Measurements from ENCODE around the gene MGAT1.

MGAT1 gene

DNA sequence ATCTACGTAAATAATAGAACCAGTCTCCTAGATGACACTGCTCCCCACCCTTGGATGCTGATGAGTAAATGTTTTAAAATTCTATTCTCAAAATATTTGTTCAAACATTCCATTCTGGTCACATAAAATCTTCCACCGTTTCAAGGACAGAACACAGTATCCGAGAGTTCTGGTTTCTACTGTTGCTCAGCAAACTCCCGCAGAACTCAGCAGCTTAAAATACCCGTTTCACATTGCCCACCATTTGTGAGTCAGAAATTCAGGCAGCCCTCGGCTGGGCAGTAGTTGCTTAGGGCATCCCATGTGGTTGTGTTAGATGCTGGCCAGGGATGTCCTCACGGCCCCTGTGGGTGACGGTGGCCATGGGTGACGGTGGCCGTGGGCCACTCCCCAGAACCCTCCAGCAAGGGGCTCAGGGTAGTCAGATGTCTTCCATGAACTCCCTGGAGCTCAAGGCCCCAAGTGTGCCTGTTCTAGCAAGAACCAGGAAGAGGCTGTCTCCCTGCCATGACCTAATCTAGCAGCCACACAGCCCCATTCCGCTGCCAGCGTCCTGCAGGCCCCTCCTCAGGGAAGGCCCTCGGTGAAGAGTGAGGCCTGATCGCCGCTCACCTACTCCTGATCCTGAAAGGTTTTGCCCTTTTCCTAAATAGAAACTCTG is 17.4 kb downstream of the MGAT1 start (continued):
- TF ChIP-seq, protein P1, sequence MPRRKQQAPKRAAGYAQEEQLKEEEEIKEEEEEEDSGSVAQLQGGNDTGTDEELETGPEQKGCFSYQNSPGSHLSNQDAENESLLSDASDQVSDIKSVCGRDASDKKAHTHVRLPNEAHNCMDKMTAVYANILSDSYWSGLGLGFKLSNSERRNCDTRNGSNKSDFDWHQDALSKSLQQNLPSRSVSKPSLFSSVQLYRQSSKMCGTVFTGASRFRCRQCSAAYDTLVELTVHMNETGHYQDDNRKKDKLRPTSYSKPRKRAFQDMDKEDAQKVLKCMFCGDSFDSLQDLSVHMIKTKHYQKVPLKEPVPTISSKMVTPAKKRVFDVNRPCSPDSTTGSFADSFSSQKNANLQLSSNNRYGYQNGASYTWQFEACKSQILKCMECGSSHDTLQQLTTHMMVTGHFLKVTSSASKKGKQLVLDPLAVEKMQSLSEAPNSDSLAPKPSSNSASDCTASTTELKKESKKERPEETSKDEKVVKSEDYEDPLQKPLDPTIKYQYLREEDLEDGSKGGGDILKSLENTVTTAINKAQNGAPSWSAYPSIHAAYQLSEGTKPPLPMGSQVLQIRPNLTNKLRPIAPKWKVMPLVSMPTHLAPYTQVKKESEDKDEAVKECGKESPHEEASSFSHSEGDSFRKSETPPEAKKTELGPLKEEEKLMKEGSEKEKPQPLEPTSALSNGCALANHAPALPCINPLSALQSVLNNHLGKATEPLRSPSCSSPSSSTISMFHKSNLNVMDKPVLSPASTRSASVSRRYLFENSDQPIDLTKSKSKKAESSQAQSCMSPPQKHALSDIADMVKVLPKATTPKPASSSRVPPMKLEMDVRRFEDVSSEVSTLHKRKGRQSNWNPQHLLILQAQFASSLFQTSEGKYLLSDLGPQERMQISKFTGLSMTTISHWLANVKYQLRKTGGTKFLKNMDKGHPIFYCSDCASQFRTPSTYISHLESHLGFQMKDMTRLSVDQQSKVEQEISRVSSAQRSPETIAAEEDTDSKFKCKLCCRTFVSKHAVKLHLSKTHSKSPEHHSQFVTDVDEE (CRISPR knock-in tag; IDR thresholded peaks at IDR 0.05): no peak

DNA sequence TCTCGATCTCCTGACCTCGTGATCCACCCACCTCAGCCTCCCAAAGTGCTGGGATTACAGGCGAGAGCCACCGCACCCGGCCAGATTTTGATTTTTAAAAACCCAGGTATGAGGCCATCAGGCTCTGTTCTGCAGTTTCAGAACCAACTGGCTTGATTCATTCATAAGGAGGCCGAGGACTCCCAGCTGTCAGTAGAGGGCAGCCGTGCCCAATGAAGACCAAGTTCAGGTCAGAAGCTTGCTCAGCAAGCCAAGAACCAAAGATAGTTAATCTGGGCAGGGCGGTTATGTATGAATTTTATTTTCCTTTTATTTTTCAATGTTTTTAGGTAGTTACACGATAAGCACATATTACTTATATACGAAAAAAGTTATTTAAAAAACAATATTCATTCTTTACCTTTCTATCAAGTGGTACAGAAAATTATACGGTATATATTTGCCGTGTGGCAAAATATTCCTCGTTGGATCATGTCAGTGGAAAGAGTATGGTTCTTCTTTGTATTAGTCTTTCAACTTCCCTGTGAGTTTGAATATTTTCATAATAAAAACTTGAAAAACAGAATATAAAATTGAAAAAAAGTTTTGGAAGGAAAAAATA is 18.0 kb downstream of the MGAT1 start:
- ATAC-seq: peak; percentile 86
- TF ChIP-seq ZNF8 (CRISPR knock-in tag; IDR thresholded peaks at IDR 0.05) (no peak), ESRRG (CRISPR knock-in tag; IDR thresholded peaks at IDR 0.05) (no peak), PPARA (CRISPR knock-in tag; IDR thresholded peaks at IDR 0.05; ENCODE audit: borderline replicate concordance) (no peak), SNAI2 (CRISPR knock-in tag; IDR thresholded peaks at IDR 0.05) (no peak), BACH2 (CRISPR knock-in tag; IDR thresholded peaks at IDR 0.05; ENCODE audit: borderline replicate concordance) (no peak), ZFP30 (CRISPR knock-in tag; IDR thresholded peaks at IDR 0.05) (no peak), RARB (CRISPR knock-in tag; IDR thresholded peaks at IDR 0.05) (no peak), ZC3H10 (CRISPR knock-in tag; IDR thresholded peaks at IDR 0.05) (no peak), TOX (CRISPR knock-in tag; IDR thresholded peaks at IDR 0.05; ENCODE audit: borderline replicate concordance) (no peak), ISL1 (CRISPR knock-in tag; IDR thresholded peaks at IDR 0.05) (no peak)
- TF ChIP-seq, protein P2, sequence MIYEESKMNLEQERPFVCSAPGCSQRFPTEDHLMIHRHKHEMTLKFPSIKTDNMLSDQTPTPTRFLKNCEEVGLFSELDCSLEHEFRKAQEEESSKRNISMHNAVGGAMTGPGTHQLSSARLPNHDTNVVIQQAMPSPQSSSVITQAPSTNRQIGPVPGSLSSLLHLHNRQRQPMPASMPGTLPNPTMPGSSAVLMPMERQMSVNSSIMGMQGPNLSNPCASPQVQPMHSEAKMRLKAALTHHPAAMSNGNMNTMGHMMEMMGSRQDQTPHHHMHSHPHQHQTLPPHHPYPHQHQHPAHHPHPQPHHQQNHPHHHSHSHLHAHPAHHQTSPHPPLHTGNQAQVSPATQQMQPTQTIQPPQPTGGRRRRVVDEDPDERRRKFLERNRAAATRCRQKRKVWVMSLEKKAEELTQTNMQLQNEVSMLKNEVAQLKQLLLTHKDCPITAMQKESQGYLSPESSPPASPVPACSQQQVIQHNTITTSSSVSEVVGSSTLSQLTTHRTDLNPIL (CRISPR knock-in tag; IDR thresholded peaks at IDR 0.05; ENCODE audit: low read depth): no peak

DNA sequence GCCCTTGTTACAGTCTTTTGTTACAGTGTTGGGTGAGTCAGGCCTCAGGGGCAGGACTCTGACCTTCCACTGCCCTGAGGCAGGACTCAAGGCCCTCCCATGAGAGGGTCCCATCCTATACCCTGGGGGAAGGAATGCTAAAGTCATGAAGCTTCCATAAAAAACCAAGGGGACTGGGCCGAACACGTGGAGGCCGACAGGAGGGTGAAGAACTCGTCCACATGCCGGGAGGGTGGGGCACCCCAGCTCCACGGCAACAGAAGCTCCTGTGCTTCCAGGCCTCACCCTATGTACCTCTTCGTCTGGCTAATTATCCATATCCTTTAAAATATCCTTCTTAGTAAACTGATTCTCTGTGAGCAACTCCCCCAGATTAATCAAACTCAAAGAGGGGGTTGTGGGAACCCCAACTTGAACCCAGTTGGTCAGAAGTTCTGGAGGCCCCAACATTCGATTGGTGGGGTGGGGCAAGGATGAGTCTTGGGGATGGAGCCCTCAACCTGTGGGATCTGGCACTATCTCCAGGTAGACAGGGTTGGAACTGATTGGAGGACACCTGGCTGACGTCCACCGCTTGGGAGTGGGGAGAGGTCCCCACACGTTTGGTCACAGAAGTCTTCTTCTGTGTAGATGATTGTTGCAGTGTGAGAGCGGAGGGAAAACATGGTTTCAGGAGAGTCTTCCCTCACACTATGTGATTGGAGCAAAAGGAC is 19.1 kb downstream of the MGAT1 start:
- TF ChIP-seq, protein P1 (CRISPR knock-in tag; IDR thresholded peaks at IDR 0.05): no peak
- TF ChIP-seq ARNTL (CRISPR knock-in tag; IDR thresholded peaks at IDR 0.05; ENCODE audit: borderline replicate concordance, low read depth) (no peak), TOX (CRISPR knock-in tag; IDR thresholded peaks at IDR 0.05; ENCODE audit: borderline replicate concordance) (no peak), ESRRG (CRISPR knock-in tag; IDR thresholded peaks at IDR 0.05) (no peak), ZNF70 (CRISPR knock-in tag; IDR thresholded peaks at IDR 0.05) (no peak), RARB (CRISPR knock-in tag; IDR thresholded peaks at IDR 0.05) (no peak), CSDC2 (CRISPR knock-in tag; IDR thresholded peaks at IDR 0.05) (no peak), ISL1 (CRISPR knock-in tag; IDR thresholded peaks at IDR 0.05) (no peak), ZFP30 (CRISPR knock-in tag; IDR thresholded peaks at IDR 0.05) (no peak), GLIS3 (CRISPR knock-in tag; IDR thresholded peaks at IDR 0.05) (no peak), ZC3H10 (CRISPR knock-in tag; IDR thresholded peaks at IDR 0.05) (no peak), ZNF565 (CRISPR knock-in tag; conservative IDR thresholded peaks at IDR 0.05; ENCODE audit: low read depth) (no peak), TCF4 (CRISPR knock-in tag; IDR thresholded peaks at IDR 0.05; ENCODE audit: borderline replicate concordance) (no peak), PPARA (CRISPR knock-in tag; IDR thresholded peaks at IDR 0.05; ENCODE audit: borderline replicate concordance) (no peak), OSR1 (CRISPR knock-in tag; IDR thresholded peaks at IDR 0.05) (no peak)
- TF ChIP-seq, protein P2 (CRISPR knock-in tag; IDR thresholded peaks at IDR 0.05; ENCODE audit: low read depth): no peak
- no peak for ATAC-seq
